ENCODE data around the gene SETX. TPM values are rescaled to one million over a fixed set of nuclear protein-coding genes. Genes with fewer than 3 reads are reported as not detected.

Gene SETX
- total and polyA plus RNA-seq, 2 of the 13 experiments (the other 11 are each of a cell fraction or from before 2014, with no cell fraction given) = 13.2 to 39.0 TPM

DNA sequence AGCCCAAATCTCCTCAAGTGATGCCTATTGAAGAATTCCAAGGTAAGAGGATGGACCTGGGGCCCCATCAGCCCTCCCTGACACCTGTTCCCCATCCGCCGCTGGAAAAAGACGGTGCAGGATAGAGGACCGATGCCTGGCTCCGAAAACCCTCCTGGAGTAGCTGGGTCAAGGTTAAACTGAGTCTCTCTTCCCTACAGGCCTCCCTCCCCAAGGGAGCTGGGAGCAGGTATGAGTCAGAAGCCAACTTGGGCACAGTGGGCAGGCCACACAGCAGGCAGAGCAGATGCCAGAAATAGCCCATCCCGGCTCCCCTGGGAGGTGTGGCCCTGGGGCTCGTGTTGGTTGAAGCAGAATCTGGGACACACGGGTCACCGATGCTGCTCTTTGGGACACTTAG lies 117.3 kb downstream of the SETX start (continued):
- TF ChIP-seq REXO4 (CRISPR knock-in tag; IDR thresholded peaks at IDR 0.05; ENCODE audit: borderline replicate concordance) = no peak
- no peak for TF ChIP-seq KDM3A (CRISPR knock-in tag; IDR thresholded peaks at IDR 0.05; ENCODE audit: low read depth)
- TF ChIP-seq, protein P1, sequence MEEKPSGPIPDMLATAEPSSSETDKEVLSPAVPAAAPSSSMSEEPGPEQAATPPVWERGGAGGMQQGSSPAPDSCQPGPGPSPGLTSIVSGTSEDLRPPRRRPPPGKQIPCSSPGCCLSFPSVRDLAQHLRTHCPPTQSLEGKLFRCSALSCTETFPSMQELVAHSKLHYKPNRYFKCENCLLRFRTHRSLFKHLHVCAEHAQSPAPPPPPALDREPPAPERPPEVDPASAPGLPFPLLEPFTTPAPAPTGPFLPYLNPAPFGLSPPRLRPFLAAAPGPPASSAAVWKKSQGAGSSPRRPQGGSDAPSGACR (CRISPR knock-in tag; IDR thresholded peaks at IDR 0.05) = no peak
- TF ChIP-seq, protein P2, sequence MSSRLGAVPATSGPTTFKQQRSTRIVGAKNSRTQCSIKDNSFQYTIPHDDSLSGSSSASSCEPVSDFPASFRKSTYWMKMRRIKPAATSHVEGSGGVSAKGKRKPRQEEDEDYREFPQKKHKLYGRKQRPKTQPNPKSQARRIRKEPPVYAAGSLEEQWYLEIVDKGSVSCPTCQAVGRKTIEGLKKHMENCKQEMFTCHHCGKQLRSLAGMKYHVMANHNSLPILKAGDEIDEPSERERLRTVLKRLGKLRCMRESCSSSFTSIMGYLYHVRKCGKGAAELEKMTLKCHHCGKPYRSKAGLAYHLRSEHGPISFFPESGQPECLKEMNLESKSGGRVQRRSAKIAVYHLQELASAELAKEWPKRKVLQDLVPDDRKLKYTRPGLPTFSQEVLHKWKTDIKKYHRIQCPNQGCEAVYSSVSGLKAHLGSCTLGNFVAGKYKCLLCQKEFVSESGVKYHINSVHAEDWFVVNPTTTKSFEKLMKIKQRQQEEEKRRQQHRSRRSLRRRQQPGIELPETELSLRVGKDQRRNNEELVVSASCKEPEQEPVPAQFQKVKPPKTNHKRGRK (CRISPR knock-in tag; IDR thresholded peaks at IDR 0.05) = no peak
- TF ChIP-seq, protein P3, sequence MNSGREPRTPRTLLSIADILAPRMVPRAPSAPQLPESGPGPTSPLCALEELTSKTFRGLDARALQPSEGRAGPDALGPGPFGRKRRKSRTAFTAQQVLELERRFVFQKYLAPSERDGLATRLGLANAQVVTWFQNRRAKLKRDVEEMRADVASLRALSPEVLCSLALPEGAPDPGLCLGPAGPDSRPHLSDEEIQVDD (CRISPR knock-in tag; IDR thresholded peaks at IDR 0.05; ENCODE audit: borderline replicate concordance) = no peak

DNA sequence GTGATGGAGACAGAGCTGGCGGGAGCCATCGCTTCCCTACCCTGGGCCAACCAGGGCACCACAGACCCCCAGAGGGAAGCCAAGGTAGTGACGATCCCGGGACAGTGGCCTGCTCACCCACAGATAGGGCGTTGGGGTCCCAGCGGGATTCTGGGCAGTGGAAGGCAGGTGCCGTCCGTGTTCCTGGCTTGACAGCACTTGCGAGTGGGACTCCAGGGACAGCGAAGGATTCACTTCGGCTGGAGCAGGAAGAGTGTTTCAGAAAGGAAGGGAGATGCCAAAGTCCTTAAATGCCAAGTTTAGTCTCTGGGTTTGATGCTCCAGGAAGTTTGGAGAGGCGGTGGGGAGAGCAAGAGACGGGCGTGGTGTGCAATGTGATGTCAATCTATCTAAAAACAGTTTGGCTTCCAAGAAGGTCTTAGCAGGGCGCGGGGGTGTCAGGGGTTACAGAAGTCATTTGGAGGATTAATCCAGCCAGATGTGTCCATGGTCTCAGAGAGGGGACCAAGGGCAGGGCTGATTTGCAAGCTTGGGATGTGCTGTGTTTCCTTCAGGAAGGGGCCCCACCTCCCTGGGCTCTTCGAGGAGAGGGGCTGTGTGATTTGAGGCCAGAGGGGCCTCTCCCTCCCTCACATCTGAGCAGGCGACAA lies 118.0 kb downstream of the SETX start:
- no peak overlapping the region for H3K4me2 ChIP-seq (ENCODE audit: low read depth, low read length)
- no peak for FAIRE-seq
- no peaks in the 10 kb centered on the region for H3K4me1 ChIP-seq (ENCODE audit: insufficient read depth, low read length)
- 17% methylated on average over 12 of the region's 18 CpGs for WGBS (ENCODE audit: low lambda C conversion rate)
- H4K20me1 ChIP-seq (ENCODE audit: insufficient read depth, low read length) = peaks cover 11% of the 10 kb centered on the region; the same call in 1 of the 2 replicates
- intact Hi-C loops (cut with micrococcal nuclease; ENCODE audit: unreplicated experiment) (loop anchor here (5.0 kb wide), 2 partner anchors 69 to 171 kb away; partner anchors contain the start of gene TTF1), in situ Hi-C loops (cut with HindIII; ENCODE audit: extremely low pct_ligation_motif_present, low pct_unique_long_range_greater_than_20kb) (loop anchor here (25.0 kb wide), 1 partner anchor 649 kb away; no protein-coding TSS in a partner anchor)
- H3K79me2 ChIP-seq (ENCODE audit: insufficient read depth, low read length) = no peaks in the 10 kb centered on the region
- TF ChIP-seq NFYC (CRISPR knock-in tag; IDR thresholded peaks at IDR 0.05) = no peak
- no peak for TF ChIP-seq TCF7 (IDR thresholded peaks at IDR 0.05; ENCODE audit: low read depth)
- TF ChIP-seq REL (CRISPR knock-in tag; conservative IDR thresholded peaks at IDR 0.05) = no peak
- CTCF ChIA-PET (ENCODE audit: low intra/inter-chr PET ratio, low total read pairs) = interaction anchor here (1.1 to 1.2 kb wide), 2 partner anchors 16 to 67 kb away, joined by 3 to 12 read pairs; no protein-coding TSS in a partner anchor
- H3K4me3 ChIP-seq (replicated peaks in 1 of 3; ENCODE audit: insufficient read depth in 1 of 3, low read depth in 2 of 3, low read length in 3 of 3) = no peak overlapping the region
- POLR2A ChIA-PET = no interaction called here
- H2AFZ ChIP-seq (ENCODE audit: low read length) = no peak overlapping the region
- no peak overlapping the region for H3K9ac ChIP-seq (ENCODE audit: insufficient read depth, low read depth, low read length)
- no peak overlapping the region for H3K27ac ChIP-seq (ENCODE audit: extremely low read length, insufficient read depth, low read length)
- H3K27me3 ChIP-seq (ENCODE audit: control insufficient read depth in 1 of 2, insufficient read depth in 2 of 2, low read length in 2 of 2) = peaks cover 8 to 66% of the 10 kb centered on the region in 2 experiments; a peak in 4 of 5 replicates
- no peak for ATAC-seq
- no peaks in the 10 kb centered on the region for H3K9me3 ChIP-seq (ENCODE audit: low read length)
- no TSS peak for BruUV-seq (replicated peaks)
- no peaks in the 10 kb centered on the region for H3K36me3 ChIP-seq (replicated peaks in 1 of 2; ENCODE audit: control insufficient read depth in 1 of 2, insufficient read depth in 2 of 2, low read length in 2 of 2)
- no peak for DNase-seq (ENCODE audit: low spot score)
